IMR-90 (cell line): Measurements from ENCODE around the gene LPIN1. TPM values are rescaled to one million over a fixed set of nuclear protein-coding genes. Genes with fewer than 3 reads are reported as not detected.

ENCODE experiments used
- ATAC-seq: fragments of 200-7000 bp; cut with Tn5 transposase; 2 replicates; pipeline ENCODE4 v1.9.1; 2020; ENCODE audit warnings: low read depth, mild to moderate bottlenecking, moderate library complexity
- BruUV-seq: library from RNA; stranded (reverse); fragments of 400-500 nt; replicated peaks from 2 replicates; lab custom pipeline; 2021; lab: Mats Ljungman, UMichigan
- CTCF ChIA-PET: fragments of 300-600 bp; formaldehyde crosslinking; extraction: SDS; loops from one replicate; lab custom pipeline; 2021; ENCODE audit warnings: antibody characterized with exemption; lab: Yijun Ruan, JAX
- POLR2A ChIA-PET: fragments of 300-600 bp; sonication (Branson Sonifier 250); formaldehyde crosslinking; loops from one replicate; lab custom pipeline; 2022; ENCODE audit warnings: antibody characterized with exemption; ENCODE audit not compliant: unreplicated experiment; lab: Charles Lee
- DNase-seq: peaks from one replicate; pipeline ENCODE4 v3.0.0; 2013
- H2AFZ ChIP-seq: replicated peaks from 2 replicates; pipeline ENCODE3; 2013; ENCODE audit warnings: low read length, mild to moderate bottlenecking; ENCODE audit not compliant: poor library complexity
- H2AK5ac ChIP-seq: 2 replicates; pipeline ENCODE4 v1.6.1; 2013; ENCODE audit warnings: low read depth, low read length, inconsistent platforms
- H2AK9ac ChIP-seq: replicated peaks from 2 replicates; pipeline ENCODE3; 2013; ENCODE audit warnings: mild to moderate bottlenecking, low read depth, low read length, moderate library complexity; ENCODE audit not compliant: poor library complexity
- H2BK120ac ChIP-seq: 2 replicates; pipeline ENCODE4 v1.6.1; 2013; ENCODE audit warnings: low read depth, low read length, inconsistent platforms
- H2BK15ac ChIP-seq: 3 replicates; pipeline ENCODE4 v1.6.1; 2013; ENCODE audit warnings: low read depth, low read length, inconsistent platforms
- H2BK20ac ChIP-seq: 2 replicates; pipeline ENCODE4 v1.6.1; 2013; ENCODE audit warnings: low read depth, mild to moderate bottlenecking, inconsistent platforms, low read length, moderate library complexity
- H2BK5ac ChIP-seq: 2 replicates; pipeline ENCODE4 v1.6.1; 2013; ENCODE audit warnings: mild to moderate bottlenecking, low read depth, low read length, inconsistent platforms; ENCODE audit not compliant: poor library complexity, severe bottlenecking
- H3K14ac ChIP-seq: replicated peaks from 2 replicates; pipeline ENCODE4 v1.6.1; 2013; ENCODE audit warnings: low read depth, low read length, inconsistent platforms
- H3K18ac ChIP-seq: 2 replicates; pipeline ENCODE4 v1.6.1; 2013; ENCODE audit warnings: low read depth, low read length, control low read depth
- H3K23ac ChIP-seq: 2 replicates; pipeline ENCODE4 v1.6.1; 2013; ENCODE audit warnings: low read depth, low read length, inconsistent platforms
- H3K27ac ChIP-seq: 2 replicates; pipeline ENCODE4 v1.5.1; 2013; ENCODE audit warnings: mild to moderate bottlenecking, control low read depth, low read length; ENCODE audit not compliant: insufficient read depth
- H3K27me3 ChIP-seq: 2 replicates; pipeline ENCODE4 v1.6.1; 2013; ENCODE audit warnings: low read length; ENCODE audit not compliant: control insufficient read depth, insufficient read depth
- H3K36me3 ChIP-seq: 2 replicates; pipeline ENCODE4 v1.6.1; 2013; ENCODE audit warnings: low read length, mixed read lengths; ENCODE audit not compliant: control insufficient read depth, insufficient read depth
- H3K4ac ChIP-seq: 2 replicates; pipeline ENCODE4 v1.6.1; 2013; ENCODE audit warnings: low read depth, low read length, inconsistent platforms
- H3K4me1 ChIP-seq: 2 replicates; pipeline ENCODE4 v1.6.1; 2013; ENCODE audit warnings: low read length, mixed read lengths; ENCODE audit not compliant: control insufficient read depth, insufficient read depth
- H3K4me2 ChIP-seq: 2 replicates; pipeline ENCODE4 v1.6.1; 2013; ENCODE audit warnings: low read depth, mild to moderate bottlenecking, control low read depth, low read length, moderate library complexity
- H3K4me3 ChIP-seq: 2 replicates; pipeline ENCODE4 v1.5.1; 2013; ENCODE audit warnings: low read depth, mild to moderate bottlenecking, control low read depth, low read length, moderate library complexity; ENCODE audit not compliant: insufficient read depth
- H3K56ac ChIP-seq: 2 replicates; pipeline ENCODE4 v1.6.1; 2013; ENCODE audit warnings: low read length, inconsistent platforms; ENCODE audit not compliant: insufficient read depth; ENCODE audit errors: extremely low read depth
- H3K79me1 ChIP-seq, 2 experiments: 2 replicates each; pipeline ENCODE4 v1.6.1; 2013; ENCODE audit warnings: low read length in 2 of 2, inconsistent platforms in 1 of 2, low read depth in 1 of 2
- H3K9ac ChIP-seq: 2 replicates; pipeline ENCODE4 v1.6.1; 2013; ENCODE audit warnings: low read depth, low read length, control low read depth
- H3K9me1 ChIP-seq: 2 replicates; pipeline ENCODE4 v1.6.1; 2013; ENCODE audit warnings: low read length, inconsistent platforms; ENCODE audit not compliant: insufficient read depth
- H3K9me3 ChIP-seq: 2 replicates; pipeline ENCODE4 v1.6.1; 2013; ENCODE audit warnings: low read length; ENCODE audit not compliant: control insufficient read depth, insufficient read depth
- H4K20me1 ChIP-seq: 2 replicates; pipeline ENCODE4 v1.6.1; 2013; ENCODE audit warnings: low read length, inconsistent platforms; ENCODE audit not compliant: insufficient read depth
- H4K5ac ChIP-seq: 2 replicates; pipeline ENCODE4 v1.6.1; 2013; ENCODE audit warnings: mild to moderate bottlenecking, low read depth, low read length, control low read depth
- H4K8ac ChIP-seq, 2 experiments: 2 replicates each; pipeline ENCODE4 v1.6.1; 2013; ENCODE audit warnings: low read depth in 2 of 2, low read length in 2 of 2, control low read depth in 1 of 2, inconsistent platforms in 1 of 2
- H4K91ac ChIP-seq: 2 replicates; pipeline ENCODE4 v1.6.1; 2013; ENCODE audit warnings: low read depth, low read length, inconsistent platforms; ENCODE audit not compliant: insufficient read depth
- BHLHE40 ChIP-seq: fragments of 150-350 bp; IDR thresholded peaks from 2 replicates; pipeline ENCODE4 v1.6.1; 2016; ENCODE audit warnings: mild to moderate bottlenecking, low read depth, low read length
- CEBPB ChIP-seq: IDR thresholded peaks from 2 replicates; pipeline ENCODE4 v1.6.1; 2012; ENCODE audit warnings: low read depth, low read length, improper control_type of control experiment
- MAFK ChIP-seq: IDR thresholded peaks from 2 replicates; pipeline ENCODE4 v1.6.1; 2012; ENCODE audit warnings: low read depth, low read length, improper control_type of control experiment
- MXI1 ChIP-seq: IDR thresholded peaks from 2 replicates; pipeline ENCODE4 v1.6.1; 2012; ENCODE audit warnings: low read depth, mild to moderate bottlenecking, low read length, moderate library complexity, borderline replicate concordance
- NFE2L2 ChIP-seq: fragments of 150-350 bp; IDR thresholded peaks from 2 replicates; pipeline ENCODE4 v1.6.1; 2016; ENCODE audit warnings: low read depth, mild to moderate bottlenecking, low read length
- POLR2A ChIP-seq: IDR thresholded peaks from 2 replicates; pipeline ENCODE4 v1.6.1; 2012; ENCODE audit warnings: mild to moderate bottlenecking, low read depth, low read length
- RAD21 ChIP-seq: IDR thresholded peaks from 2 replicates; pipeline ENCODE4 v1.6.1; 2012; ENCODE audit warnings: low read length, improper control_type of control experiment
- RCOR1 ChIP-seq: IDR thresholded peaks from 2 replicates; pipeline ENCODE4 v1.6.1; 2012; ENCODE audit warnings: mild to moderate bottlenecking, low read length, improper control_type of control experiment; ENCODE audit not compliant: insufficient replicate concordance
- RFX5 ChIP-seq: IDR thresholded peaks from 2 replicates; pipeline ENCODE4 v1.8.0; 2012; ENCODE audit warnings: low read depth, mild to moderate bottlenecking, low read length, moderate library complexity
- WGBS, 2 experiments: methylation state at CpG; one replicate each; pipeline versions ENCODE4 v1.1.5 to v1.1.7; 2013; ENCODE audit warnings: missing lambda C conversion rate in 2 of 2; ENCODE audit not compliant: insufficient read length in 1 of 2; ENCODE audit errors: extremely low coverage in 2 of 2; 5-methylcytosine and 5-hydroxymethylcytosine counted together
- dilution Hi-C: fragments of 300-500 bp; cut with HindIII; formaldehyde crosslinking; loops from one replicate; pipeline ENCODE4 v1.14.3; 2018; ENCODE audit warnings: low sequenced_read_pairs; ENCODE audit not compliant: unreplicated experiment
- in situ Hi-C: fragments of 300-500 bp; cut with MboI; formaldehyde crosslinking; loops from 3 replicates; pipeline ENCODE4 v1.14.3; 2019; ENCODE audit warnings: low sequenced_read_pairs, inconsistent platforms, mixed read lengths
- intact Hi-C: fragments of 100-400 bp; cut with micrococcal nuclease; formaldehyde crosslinking; loops from 2 replicates; pipeline ENCODE4 v1.10.0; 2022
- polyA plus RNA-seq, 3 experiments: library from polyadenylated mRNA; depleted of rRNA; stranded (reverse); fragments of >200 nt; gene quantifications; 2 replicates each; pipeline ENCODE4 v1.2.3, GENCODE V29; 2012; ENCODE audit warnings: low replicate concordance in 1 of 3
- total RNA-seq: library from RNA; depleted of rRNA; stranded (reverse); fragments of >200 nt; gene quantifications from 2 replicates; pipeline ENCODE4 v1.2.3, GENCODE V29; 2012
- TF ChIP-seq, protein P1 (sequence below): fragments of 150-350 bp; IDR thresholded peaks from 2 replicates; pipeline ENCODE4 v1.6.1; 2017; ENCODE audit warnings: mild to moderate bottlenecking, antibody characterized with exemption, low read length, low read depth
- TF ChIP-seq, protein P2 (sequence below): conservative IDR thresholded peaks from 2 replicates; pipeline ENCODE4 v1.5.1; 2012; ENCODE audit warnings: mild to moderate bottlenecking, low read depth, low read length, improper control_type of control experiment

Gene LPIN1
- total and polyA plus RNA-seq, 2 of the 4 experiments (the other 2 are of a cell fraction), result 21.3 to 25.1 TPM

DNA sequence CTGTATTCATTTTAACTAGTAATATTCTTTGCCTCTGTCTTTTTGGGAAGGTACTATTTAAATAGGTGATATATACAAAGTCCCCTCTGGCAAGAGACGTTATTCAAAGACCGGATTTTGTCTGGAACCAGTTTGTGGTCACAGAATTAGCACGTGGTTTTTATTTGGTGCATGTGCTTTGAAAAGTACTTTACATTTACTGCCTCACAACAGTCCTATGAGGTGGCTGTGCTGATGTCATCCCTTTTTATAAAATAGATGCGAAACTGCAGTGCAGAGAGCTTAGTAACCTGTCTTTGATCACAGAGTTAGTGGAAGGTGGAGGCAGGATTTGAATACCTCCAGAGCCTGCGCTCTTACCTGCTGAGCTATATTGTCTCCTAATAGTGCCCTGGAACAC lies 4.0 kb downstream of the LPIN1 start:
- dilution Hi-C loops (no loop called here), intact Hi-C loops (no loop called here), in situ Hi-C loops (loop anchor here (25.0 kb wide), 1 partner anchor 613 kb away; a partner anchor contains a TSS)
- H2BK15ac ChIP-seq, result no peak overlapping the region
- no peak for DNase-seq
- no peak overlapping the region for H3K14ac ChIP-seq
- ChIA-PET POLR2A (no interaction called here), CTCF (interaction anchor here (1.2 kb wide), 1 partner anchor 12 kb away, joined by 3 read pairs; no protein-coding TSS in a partner anchor)
- H3K9me1 ChIP-seq, result peaks cover 19% of the 10 kb centered on the region
- no peak overlapping the region for H2AK5ac ChIP-seq
- no peak overlapping the region for H3K27ac ChIP-seq
- WGBS, 2 experiments, result 100% methylated on average over 1 of the region's 5 CpGs; no CpG with 5 or more reads in 1 of the 2 experiments
- TF ChIP-seq MXI1 (no peak), MAFK (no peak), RAD21 (no peak), POLR2A (no peak), BHLHE40 (no peak), CEBPB (no peak), NFE2L2 (no peak), RFX5 (no peak), RCOR1 (no peak)
- TF ChIP-seq, protein P1, sequence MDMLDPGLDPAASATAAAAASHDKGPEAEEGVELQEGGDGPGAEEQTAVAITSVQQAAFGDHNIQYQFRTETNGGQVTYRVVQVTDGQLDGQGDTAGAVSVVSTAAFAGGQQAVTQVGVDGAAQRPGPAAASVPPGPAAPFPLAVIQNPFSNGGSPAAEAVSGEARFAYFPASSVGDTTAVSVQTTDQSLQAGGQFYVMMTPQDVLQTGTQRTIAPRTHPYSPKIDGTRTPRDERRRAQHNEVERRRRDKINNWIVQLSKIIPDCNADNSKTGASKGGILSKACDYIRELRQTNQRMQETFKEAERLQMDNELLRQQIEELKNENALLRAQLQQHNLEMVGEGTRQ, result no peak
- TF ChIP-seq, protein P2, sequence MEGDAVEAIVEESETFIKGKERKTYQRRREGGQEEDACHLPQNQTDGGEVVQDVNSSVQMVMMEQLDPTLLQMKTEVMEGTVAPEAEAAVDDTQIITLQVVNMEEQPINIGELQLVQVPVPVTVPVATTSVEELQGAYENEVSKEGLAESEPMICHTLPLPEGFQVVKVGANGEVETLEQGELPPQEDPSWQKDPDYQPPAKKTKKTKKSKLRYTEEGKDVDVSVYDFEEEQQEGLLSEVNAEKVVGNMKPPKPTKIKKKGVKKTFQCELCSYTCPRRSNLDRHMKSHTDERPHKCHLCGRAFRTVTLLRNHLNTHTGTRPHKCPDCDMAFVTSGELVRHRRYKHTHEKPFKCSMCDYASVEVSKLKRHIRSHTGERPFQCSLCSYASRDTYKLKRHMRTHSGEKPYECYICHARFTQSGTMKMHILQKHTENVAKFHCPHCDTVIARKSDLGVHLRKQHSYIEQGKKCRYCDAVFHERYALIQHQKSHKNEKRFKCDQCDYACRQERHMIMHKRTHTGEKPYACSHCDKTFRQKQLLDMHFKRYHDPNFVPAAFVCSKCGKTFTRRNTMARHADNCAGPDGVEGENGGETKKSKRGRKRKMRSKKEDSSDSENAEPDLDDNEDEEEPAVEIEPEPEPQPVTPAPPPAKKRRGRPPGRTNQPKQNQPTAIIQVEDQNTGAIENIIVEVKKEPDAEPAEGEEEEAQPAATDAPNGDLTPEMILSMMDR, result no peak
- H2AK9ac ChIP-seq, result no peak overlapping the region
- H3K4me3 ChIP-seq, result no peak overlapping the region
- no peaks in the 10 kb centered on the region for H3K36me3 ChIP-seq
- no peak overlapping the region for H3K23ac ChIP-seq
- H4K91ac ChIP-seq, result no peak overlapping the region
- H2BK20ac ChIP-seq, result no peak overlapping the region
- H3K4ac ChIP-seq, result no peak overlapping the region
- no peak for ATAC-seq
- no peak overlapping the region for H3K9ac ChIP-seq
- peaks cover 21% of the 10 kb centered on the region for H3K4me1 ChIP-seq
- no peaks in the 10 kb centered on the region for H3K27me3 ChIP-seq
- no TSS peak for BruUV-seq
- H4K20me1 ChIP-seq, result peaks cover 37% of the 10 kb centered on the region
- H2AFZ ChIP-seq, result no peak overlapping the region
- peaks cover 23 to 67% of the 10 kb centered on the region in 2 experiments for H3K79me1 ChIP-seq
- H2BK120ac ChIP-seq, result no peak overlapping the region
- no peaks in the 10 kb centered on the region for H3K9me3 ChIP-seq
- H3K4me2 ChIP-seq, result no peak overlapping the region
- no peak overlapping the region for H4K8ac ChIP-seq
- H3K18ac ChIP-seq, result no peak overlapping the region
- H4K5ac ChIP-seq, result no peak overlapping the region
- H2BK5ac ChIP-seq, result no peak overlapping the region
- H3K56ac ChIP-seq, result no peak overlapping the region
